GM12878 (cell line): ENCODE measurements around the gene EEF1E1. TPM values are rescaled to one million over a fixed set of nuclear protein-coding genes. Genes with fewer than 3 reads are reported as not detected.

ENCODE experiments used
- ATAC-seq: fragments of 200-7000 bp; cut with Tn5 transposase; 3 replicates; pipeline ENCODE4 v1.9.1; 2020; ENCODE audit warnings: mild to moderate bottlenecking, moderate library complexity
- BruUV-seq: library from RNA; stranded (reverse); fragments of 400-500 nt; replicated peaks from 2 replicates; lab custom pipeline; 2021; lab: Mats Ljungman, UMichigan
- CTCF ChIA-PET: fragments of 300-600 bp; sonication (Branson Sonifier 250); formaldehyde crosslinking; extraction: SDS; loops from one replicate; lab custom pipeline; 2021; ENCODE audit warnings: inconsistent platforms; lab: Yijun Ruan, JAX
- POLR2A ChIA-PET: fragments of 350-600 bp; formaldehyde crosslinking; extraction: SDS; loops from one replicate; lab custom pipeline; 2021; ENCODE audit warnings: inconsistent platforms; lab: Charles Lee
- RAD21 ChIA-PET: fragments of 300-600 bp; sonication (Branson Sonifier 250); formaldehyde crosslinking; loops from one replicate; lab custom pipeline; 2023; ENCODE audit warnings: antibody characterized with exemption; ENCODE audit not compliant: unreplicated experiment; lab: Charles Lee
- SMC1A ChIA-PET: fragments of 300-600 bp; sonication (Branson Sonifier 250); formaldehyde crosslinking; loops from one replicate; lab custom pipeline; 2023; ENCODE audit not compliant: unreplicated experiment, uncharacterized antibody; lab: Charles Lee
- DNase-seq: peaks from one replicate; pipeline ENCODE4 v3.0.0-alpha.2; 2011; ENCODE audit warnings: low read depth, low spot score
- FAIRE-seq: peaks from 3 replicates; lab custom pipeline; 2011; peaks lifted over from hg19 to GRCh38; lab: Jason Lieb, UNC
- H2AFZ ChIP-seq: 2 replicates; pipeline ENCODE4 v1.6.0; 2011; ENCODE audit warnings: low read depth, low read length, control low read depth; ENCODE audit not compliant: control insufficient read depth
- H3K27ac ChIP-seq: 2 replicates; pipeline ENCODE4 v1.5.1; 2011; ENCODE audit warnings: control low read depth; ENCODE audit not compliant: control insufficient read depth, insufficient read depth
- H3K27me3 ChIP-seq, 2 experiments: replicated peaks in 1 of 2; 2 replicates each; pipeline versions ENCODE4 v1.6.0 to v1.6.1; 2011; ENCODE audit warnings: low read length in 1 of 2; ENCODE audit not compliant: control insufficient read depth in 2 of 2, insufficient read depth in 2 of 2
- H3K36me3 ChIP-seq, 2 experiments: 2 replicates each; pipeline ENCODE4 v1.5.1; 2011; ENCODE audit warnings: low read length in 1 of 2; ENCODE audit not compliant: control insufficient read depth in 2 of 2, insufficient read depth in 2 of 2
- H3K4me1 ChIP-seq: 2 replicates; pipeline ENCODE4 v1.6.1; 2011; ENCODE audit warnings: mild to moderate bottlenecking, low read length, moderate library complexity, mixed read lengths; ENCODE audit not compliant: control insufficient read depth, insufficient read depth
- H3K4me2 ChIP-seq: 2 replicates; pipeline ENCODE4 v1.6.0; 2011; ENCODE audit warnings: control low read depth; ENCODE audit not compliant: control insufficient read depth, insufficient read depth
- H3K4me3 ChIP-seq: fragments of 200-600 bp; sonication (generic); 2 replicates; pipeline ENCODE4 v1.5.1; 2016
- H3K79me2 ChIP-seq: 2 replicates; pipeline ENCODE4 v1.6.0; 2011; ENCODE audit warnings: low read length; ENCODE audit not compliant: control insufficient read depth, insufficient read depth
- H3K9ac ChIP-seq: 2 replicates; pipeline ENCODE4 v1.8.0; 2011; ENCODE audit warnings: low read length, control low read depth, mixed read lengths; ENCODE audit not compliant: control insufficient read depth, insufficient read depth
- H3K9me3 ChIP-seq: replicated peaks from 3 replicates; pipeline ENCODE4 v1.5.1; 2011; ENCODE audit warnings: mild to moderate bottlenecking, low read length; ENCODE audit not compliant: control insufficient read depth, insufficient read depth
- H4K20me1 ChIP-seq: 2 replicates; pipeline ENCODE4 v1.6.0; 2011; ENCODE audit not compliant: control insufficient read depth, insufficient read depth
- MEF2B ChIP-seq: fragments of 450-650 bp; IDR thresholded peaks from 2 replicates; pipeline ENCODE4 v1.6.1; 2018; ENCODE audit warnings: mild to moderate bottlenecking, moderate library complexity; ENCODE audit not compliant: partially characterized antibody, poor library complexity, severe bottlenecking
- RAD51 ChIP-seq: fragments of 450-650 bp; IDR thresholded peaks from 2 replicates; pipeline ENCODE4 v1.6.1; 2016; ENCODE audit warnings: moderate library complexity, mild to moderate bottlenecking, inconsistent platforms
- WGBS: methylation state at CpG from one replicate; pipeline ENCODE4 v1.1.6; 2016; ENCODE audit warnings: low lambda C conversion rate; ENCODE audit not compliant: insufficient replicate concordance, insufficient coverage; ENCODE audit errors: missing lambda C conversion rate; 5-methylcytosine and 5-hydroxymethylcytosine counted together
- in situ Hi-C: fragments of 300-500 bp; cut with MboI; formaldehyde crosslinking; loops from 9 replicates; pipeline ENCODE4 v1.14.3; 2018; ENCODE audit warnings: mixed read lengths
- intact Hi-C: fragments of 100-400 bp; cut with micrococcal nuclease; formaldehyde crosslinking; loops from one replicate; pipeline ENCODE4 v1.14.2; 2022; ENCODE audit not compliant: unreplicated experiment
- polyA plus RNA-seq, 11 experiments: library from polyadenylated mRNA; depleted of rRNA in 4 of 11; unstranded in 6 of 11; stranded (reverse) in 5 of 11; fragments of >200 nt; fragmentation: Nextera tagmentation in 4 of 11; fragmentation: Illumina TruSeq in 1 of 11; extraction: Ambion mirVana in 4 of 11; extraction: Trizol in 1 of 11; gene quantifications; 1 replicate in 1 of 11; 2 replicates in 10 of 11; pipeline versions ENCODE4 v1.2.1 to v1.2.3, GENCODE V29; 2011 to 2016; ENCODE audit warnings: inconsistent platforms in 2 of 11, missing spikeins in 2 of 11, low read depth in 1 of 11
- total RNA-seq, 4 experiments: library from RNA; depleted of rRNA in 3 of 4; stranded (reverse); fragments of >200 nt in 3 of 4; fragmentation: Illumina TruSeq in 1 of 4; extraction: Trizol in 1 of 4; gene quantifications; 2 replicates each; pipeline versions ENCODE4 v1.2.1 to v1.2.3, GENCODE V29; 2013 to 2021
- TF ChIP-seq, protein P1 (sequence below): IDR thresholded peaks from 2 replicates; pipeline ENCODE4 v1.6.1; 2012; ENCODE audit warnings: mild to moderate bottlenecking, low read depth, low read length

Gene EEF1E1
- total and polyA plus RNA-seq, 10 of the 15 experiments (the other 5 are each of a cell fraction or from before 2014, with no cell fraction given): 55.3 to 668 (median 121) TPM

- H3K4me1 ChIP-seq: 0 out of 2 replicates have a peak, but pooled peaks cover 3% of the 10 kb centered on the region
- CTCF ChIA-PET: no interaction called here
- peaks cover 0 to 1% of the 10 kb centered on the region in 2 experiments; a peak in 1 of 4 replicates for H3K27me3 ChIP-seq
- TF ChIP-seq MEF2B (peak; percentile 39), RAD51 (peak; percentile 45; the same call in 1 of the 2 replicates)
- TF ChIP-seq, protein P1, sequence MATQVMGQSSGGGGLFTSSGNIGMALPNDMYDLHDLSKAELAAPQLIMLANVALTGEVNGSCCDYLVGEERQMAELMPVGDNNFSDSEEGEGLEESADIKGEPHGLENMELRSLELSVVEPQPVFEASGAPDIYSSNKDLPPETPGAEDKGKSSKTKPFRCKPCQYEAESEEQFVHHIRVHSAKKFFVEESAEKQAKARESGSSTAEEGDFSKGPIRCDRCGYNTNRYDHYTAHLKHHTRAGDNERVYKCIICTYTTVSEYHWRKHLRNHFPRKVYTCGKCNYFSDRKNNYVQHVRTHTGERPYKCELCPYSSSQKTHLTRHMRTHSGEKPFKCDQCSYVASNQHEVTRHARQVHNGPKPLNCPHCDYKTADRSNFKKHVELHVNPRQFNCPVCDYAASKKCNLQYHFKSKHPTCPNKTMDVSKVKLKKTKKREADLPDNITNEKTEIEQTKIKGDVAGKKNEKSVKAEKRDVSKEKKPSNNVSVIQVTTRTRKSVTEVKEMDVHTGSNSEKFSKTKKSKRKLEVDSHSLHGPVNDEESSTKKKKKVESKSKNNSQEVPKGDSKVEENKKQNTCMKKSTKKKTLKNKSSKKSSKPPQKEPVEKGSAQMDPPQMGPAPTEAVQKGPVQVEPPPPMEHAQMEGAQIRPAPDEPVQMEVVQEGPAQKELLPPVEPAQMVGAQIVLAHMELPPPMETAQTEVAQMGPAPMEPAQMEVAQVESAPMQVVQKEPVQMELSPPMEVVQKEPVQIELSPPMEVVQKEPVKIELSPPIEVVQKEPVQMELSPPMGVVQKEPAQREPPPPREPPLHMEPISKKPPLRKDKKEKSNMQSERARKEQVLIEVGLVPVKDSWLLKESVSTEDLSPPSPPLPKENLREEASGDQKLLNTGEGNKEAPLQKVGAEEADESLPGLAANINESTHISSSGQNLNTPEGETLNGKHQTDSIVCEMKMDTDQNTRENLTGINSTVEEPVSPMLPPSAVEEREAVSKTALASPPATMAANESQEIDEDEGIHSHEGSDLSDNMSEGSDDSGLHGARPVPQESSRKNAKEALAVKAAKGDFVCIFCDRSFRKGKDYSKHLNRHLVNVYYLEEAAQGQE: no peak
- TF ChIP-seq, all 136 proteins: peak for 2
- SMC1A ChIA-PET: interaction anchor here (0.8 to 1.1 kb wide), 2 partner anchors 10 kb away, joined by 3 read pairs; no protein-coding TSS in a partner anchor
- RAD21 ChIA-PET: interaction anchor here (0.7 to 1.2 kb wide), 3 partner anchors 30 to 108 kb away, joined by 3 to 4 read pairs (median 3); partner anchors contain the start of gene BLOC1S5
- Histone ChIP-seq H3K4me2 (no peak overlapping the region), H3K9ac (no peak overlapping the region), H3K4me3 (no peak overlapping the region), H2AFZ (no peak overlapping the region), H3K9me3 (no peaks in the 10 kb centered on the region), H3K27ac (no peak overlapping the region), H3K36me3 (no peaks in the 10 kb centered on the region), H3K79me2 (no peaks in the 10 kb centered on the region), H4K20me1 (no peaks in the 10 kb centered on the region)
- POLR2A ChIA-PET: no interaction called here
- ATAC-seq: peak; percentile 65; the same call in 2 of the 3 replicates
- intact Hi-C loops (no loop called here), in situ Hi-C loops (no loop called here)
- FAIRE-seq: no peak
- WGBS: 3% methylated on average over 4 of the region's 4 CpGs
- no TSS peak for BruUV-seq
- DNase-seq: no peak
Measured at GRCh38 chr6:8110117-8110721, 7.9 kb upstream of the EEF1E1 start.
